ENCODE measurements around the gene ZNF532.

The ZNF532 gene

GRCh38 chr18:58893388-58894099, 28.9 kb downstream of the ZNF532 start:
- Histone ChIP-seq H3K27me3 (replicated peaks; ENCODE audit: insufficient read depth, low read length) (no peaks in the 10 kb centered on the region), H2AFZ (ENCODE audit: low read length) (no peak overlapping the region), H3K9me2 (replicated peaks; ENCODE audit: insufficient read depth, low read length) (no peaks in the 10 kb centered on the region), H4K20me1 (ENCODE audit: insufficient read depth, low read length) (no peaks in the 10 kb centered on the region), H3K79me2 (ENCODE audit: low read length) (no peaks in the 10 kb centered on the region), H3K9ac (ENCODE audit: low read length) (no peak overlapping the region), H3K36me3 (replicated peaks; ENCODE audit: insufficient read depth, low read length) (no peaks in the 10 kb centered on the region), H3K4me2 (ENCODE audit: low read depth, low read length) (no peak overlapping the region), H3K27ac (ENCODE audit: low read length) (no peak overlapping the region), H3F3A (ENCODE audit: insufficient read depth, low read length) (no peaks in the 10 kb centered on the region), H3K4me1 (ENCODE audit: low read length) (peaks cover 7% of the 10 kb centered on the region), H3K9me3 (replicated peaks; ENCODE audit: insufficient read depth, low read length) (no peaks in the 10 kb centered on the region), H3K4me3 (ENCODE audit: low read length) (no peak overlapping the region)
- no peak for TF ChIP-seq CTCF (IDR thresholded peaks at IDR 0.05; ENCODE audit: low read length)
- no peak for TF ChIP-seq EZH2phosphoT487 (IDR thresholded peaks at IDR 0.05; ENCODE audit: low read length)
- no peak for TF ChIP-seq EZH2 (optimal IDR thresholded peaks at IDR 0.05; ENCODE audit: low read depth, low read length)
- DNase-seq: no peak

GRCh38 chr18:58894930-58895329, 30.3 kb downstream of the ZNF532 start:
- H3K4me2 ChIP-seq (ENCODE audit: low read depth, low read length): no peak overlapping the region
- no peaks in the 10 kb centered on the region for H3K9me2 ChIP-seq (replicated peaks; ENCODE audit: insufficient read depth, low read length)
- H3K9ac ChIP-seq (ENCODE audit: low read length): no peak overlapping the region
- H3K27ac ChIP-seq (ENCODE audit: low read length): no peak overlapping the region
- DNase-seq: no peak
- TF ChIP-seq CTCF (IDR thresholded peaks at IDR 0.05; ENCODE audit: low read length) (no peak), EZH2phosphoT487 (IDR thresholded peaks at IDR 0.05; ENCODE audit: low read length) (no peak), EZH2 (optimal IDR thresholded peaks at IDR 0.05; ENCODE audit: low read depth, low read length) (no peak)
- H2AFZ ChIP-seq (ENCODE audit: low read length): no peak overlapping the region
- H3K79me2 ChIP-seq (ENCODE audit: low read length): no peaks in the 10 kb centered on the region
- peaks cover 7% of the 10 kb centered on the region for H3K4me1 ChIP-seq (ENCODE audit: low read length)
- no peaks in the 10 kb centered on the region for H3K9me3 ChIP-seq (replicated peaks; ENCODE audit: insufficient read depth, low read length)
- no peaks in the 10 kb centered on the region for H4K20me1 ChIP-seq (ENCODE audit: insufficient read depth, low read length)
- H3K36me3 ChIP-seq (replicated peaks; ENCODE audit: insufficient read depth, low read length): no peaks in the 10 kb centered on the region
- H3K27me3 ChIP-seq (replicated peaks; ENCODE audit: insufficient read depth, low read length): no peaks in the 10 kb centered on the region
- no peaks in the 10 kb centered on the region for H3F3A ChIP-seq (ENCODE audit: insufficient read depth, low read length)
- no peak overlapping the region for H3K4me3 ChIP-seq (ENCODE audit: low read length)

DNA sequence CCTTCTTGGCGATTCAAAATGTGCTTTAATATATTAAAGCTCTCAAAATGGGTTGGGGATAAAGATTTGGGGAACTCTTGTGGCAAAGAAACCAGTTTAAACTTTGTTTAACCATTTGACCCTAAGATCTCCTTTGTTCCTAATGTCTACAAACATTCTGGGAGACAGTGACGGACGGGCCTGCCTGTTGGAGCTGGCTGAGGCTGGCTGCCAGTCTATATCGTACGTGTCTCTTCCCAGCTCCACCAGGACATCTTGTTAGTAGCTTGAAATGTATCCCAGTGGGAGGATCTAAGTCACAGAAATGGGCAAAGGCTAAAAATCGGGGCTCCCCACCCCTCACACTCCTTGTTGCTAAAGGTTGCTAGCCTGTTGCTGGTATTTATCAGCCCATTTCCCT, 30.7 kb downstream of the ZNF532 start:
- Histone ChIP-seq H3K4me3 (ENCODE audit: low read length) (no peak overlapping the region), H3K9ac (ENCODE audit: low read length) (no peak overlapping the region), H3F3A (ENCODE audit: insufficient read depth, low read length) (no peaks in the 10 kb centered on the region), H3K27me3 (replicated peaks; ENCODE audit: insufficient read depth, low read length) (no peaks in the 10 kb centered on the region), H3K79me2 (ENCODE audit: low read length) (no peaks in the 10 kb centered on the region), H4K20me1 (ENCODE audit: insufficient read depth, low read length) (no peaks in the 10 kb centered on the region), H3K4me1 (ENCODE audit: low read length) (peaks cover 7% of the 10 kb centered on the region), H3K27ac (ENCODE audit: low read length) (no peak overlapping the region), H3K9me2 (replicated peaks; ENCODE audit: insufficient read depth, low read length) (no peaks in the 10 kb centered on the region), H3K9me3 (replicated peaks; ENCODE audit: insufficient read depth, low read length) (no peaks in the 10 kb centered on the region), H3K36me3 (replicated peaks; ENCODE audit: insufficient read depth, low read length) (no peaks in the 10 kb centered on the region), H3K4me2 (ENCODE audit: low read depth, low read length) (no peak overlapping the region), H2AFZ (ENCODE audit: low read length) (no peak overlapping the region)
- DNase-seq: no peak
- TF ChIP-seq EZH2 (optimal IDR thresholded peaks at IDR 0.05; ENCODE audit: low read depth, low read length) (no peak), CTCF (IDR thresholded peaks at IDR 0.05; ENCODE audit: low read length) (no peak), EZH2phosphoT487 (IDR thresholded peaks at IDR 0.05; ENCODE audit: low read length) (no peak)
